ENCODE results near the gene SCFD2. TPM values are rescaled to one million over a fixed set of nuclear protein-coding genes. Genes with fewer than 3 reads are reported as not detected.

Gene SCFD2
- total RNA-seq, 1 donor from 2014 or later = 10.7 TPM

- H3K4me1 Mint-ChIP-seq (ENCODE audit: low read depth) = peaks cover 19% of the 10 kb centered on the region
- no peak for DNase-seq (ENCODE audit: low spot score)
- H3K9me3 Mint-ChIP-seq (ENCODE audit: low read depth) = no peaks in the 10 kb centered on the region
- no peaks in the 10 kb centered on the region for H3K27me3 Mint-ChIP-seq (ENCODE audit: low read depth)
- no peak overlapping the region for H3K27ac Mint-ChIP-seq (ENCODE audit: unreplicated experiment)
- no peaks in the 10 kb centered on the region for H3K36me3 Mint-ChIP-seq (ENCODE audit: low read depth)
- H3K4me3 Mint-ChIP-seq (ENCODE audit: unreplicated experiment) = no peak overlapping the region
- no peak for TF ChIP-seq CTCF (IDR thresholded peaks at IDR 0.05)
Observed at GRCh38 chr4:52912608-52913007, 453.3 kb downstream of the SCFD2 start.

DNA sequence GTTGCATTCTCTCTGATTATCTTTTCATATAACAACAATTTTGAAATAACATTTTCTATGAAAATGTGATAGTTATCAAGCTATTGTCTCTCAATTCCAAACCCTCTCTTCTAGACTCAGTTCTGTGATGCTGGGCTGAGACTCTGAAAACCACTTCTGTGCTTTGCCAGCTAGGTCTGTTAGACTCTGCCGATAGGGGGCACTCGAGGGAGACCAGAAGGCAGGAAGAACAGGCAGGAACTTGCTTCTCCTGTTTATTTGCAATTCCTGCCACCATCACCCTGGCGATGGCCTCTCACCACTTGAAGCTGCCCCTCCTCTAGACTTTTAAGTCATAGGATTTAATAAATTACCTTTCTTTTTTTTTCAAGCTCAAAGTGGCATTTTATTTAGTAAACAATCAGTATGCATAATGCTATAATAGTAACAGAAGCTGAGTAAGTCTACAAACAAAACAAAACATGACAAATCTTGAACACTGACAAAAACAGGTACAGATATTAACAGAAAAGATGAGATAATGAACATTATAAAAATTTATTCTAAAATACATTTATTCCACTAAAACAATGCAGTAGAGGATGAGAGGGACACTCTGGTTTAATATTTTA, 454.1 kb downstream of the SCFD2 start:
- H3K4me1 Mint-ChIP-seq (ENCODE audit: low read depth) = peaks cover 25% of the 10 kb centered on the region
- peak; percentile 80 for TF ChIP-seq CTCF (IDR thresholded peaks at IDR 0.05)

DNA sequence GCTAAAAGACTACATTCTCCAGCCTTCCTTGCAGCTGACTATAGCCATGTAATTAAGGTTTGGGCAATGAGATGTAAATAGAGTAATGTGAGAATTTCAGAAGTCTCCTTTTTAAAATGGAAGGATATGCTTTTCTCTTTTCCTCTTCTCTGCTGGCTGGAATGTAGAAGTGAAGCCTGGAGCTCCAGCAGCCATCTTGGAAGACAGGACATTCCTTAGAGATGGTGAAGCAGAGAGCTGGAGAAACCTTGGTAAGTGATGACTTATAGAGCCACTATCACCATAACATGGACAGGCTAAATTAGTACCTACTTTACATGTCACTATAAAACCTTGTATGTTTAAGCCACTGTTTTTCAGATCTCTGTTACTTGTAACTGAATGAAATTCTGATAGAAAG, 455.7 kb downstream of the SCFD2 start:
- DNase-seq (ENCODE audit: low spot score) = no peak
- Mint-ChIP-seq H3K9me3 (ENCODE audit: low read depth) (no peaks in the 10 kb centered on the region), H3K27me3 (ENCODE audit: low read depth) (no peaks in the 10 kb centered on the region), H3K27ac (ENCODE audit: unreplicated experiment) (no peak overlapping the region), H3K4me1 (ENCODE audit: low read depth) (peaks cover 25% of the 10 kb centered on the region), H3K36me3 (ENCODE audit: low read depth) (no peaks in the 10 kb centered on the region), H3K4me3 (ENCODE audit: unreplicated experiment) (no peak overlapping the region)
- TF ChIP-seq CTCF (IDR thresholded peaks at IDR 0.05) = peak; percentile 25

More for the DNA sequence above, 454.1 kb downstream of the SCFD2 start:
- Mint-ChIP-seq H3K36me3 (ENCODE audit: low read depth) (no peaks in the 10 kb centered on the region), H3K27ac (ENCODE audit: unreplicated experiment) (no peak overlapping the region), H3K9me3 (ENCODE audit: low read depth) (no peaks in the 10 kb centered on the region), H3K27me3 (ENCODE audit: low read depth) (no peaks in the 10 kb centered on the region), H3K4me3 (ENCODE audit: unreplicated experiment) (no peak overlapping the region)
- no peak for DNase-seq (ENCODE audit: low spot score)

DNA sequence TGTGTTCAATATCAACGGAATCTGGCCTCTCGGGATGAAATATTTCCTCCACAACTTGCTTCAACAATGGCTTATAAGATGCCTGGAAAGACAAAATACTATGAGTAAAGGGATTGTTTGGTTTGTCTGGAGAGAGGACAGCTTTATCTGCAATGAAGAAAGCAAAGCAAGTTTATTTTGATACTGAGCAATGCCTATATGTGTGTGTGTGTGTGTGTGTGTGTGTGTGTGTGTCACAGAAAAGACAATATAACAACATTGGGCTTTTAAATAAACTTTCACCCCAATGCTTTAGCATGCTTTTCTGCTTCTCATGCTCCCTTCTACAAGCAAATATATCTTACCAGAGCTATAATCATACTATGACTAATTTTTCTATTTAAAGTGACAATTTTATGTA, 458.4 kb downstream of the SCFD2 start:
- no peak for DNase-seq (ENCODE audit: low spot score)
- no peak for TF ChIP-seq CTCF (IDR thresholded peaks at IDR 0.05)
- no peaks in the 10 kb centered on the region for H3K36me3 Mint-ChIP-seq (ENCODE audit: low read depth)
- H3K9me3 Mint-ChIP-seq (ENCODE audit: low read depth) = no peaks in the 10 kb centered on the region
- H3K4me1 Mint-ChIP-seq (ENCODE audit: low read depth) = peaks cover 27% of the 10 kb centered on the region
- H3K27me3 Mint-ChIP-seq (ENCODE audit: low read depth) = no peaks in the 10 kb centered on the region
- peak overlapping the region; percentile 33 for H3K27ac Mint-ChIP-seq (ENCODE audit: unreplicated experiment)
- no peak overlapping the region for H3K4me3 Mint-ChIP-seq (ENCODE audit: unreplicated experiment)

GRCh38 chr4:52904421-52904820, 461.4 kb downstream of the SCFD2 start:
- Mint-ChIP-seq H3K36me3 (ENCODE audit: low read depth) (peaks cover 2% of the 10 kb centered on the region), H3K27me3 (ENCODE audit: low read depth) (no peaks in the 10 kb centered on the region), H3K4me1 (ENCODE audit: low read depth) (peaks cover 27% of the 10 kb centered on the region), H3K9me3 (ENCODE audit: low read depth) (no peaks in the 10 kb centered on the region), H3K27ac (ENCODE audit: unreplicated experiment) (no peak overlapping the region), H3K4me3 (ENCODE audit: unreplicated experiment) (no peak overlapping the region)
- no peak for DNase-seq (ENCODE audit: low spot score)
- no peak for TF ChIP-seq CTCF (IDR thresholded peaks at IDR 0.05)
